Activated CD4-positive, CD25-positive, alpha-beta regulatory T cell treated with anti-CD3 and anti-CD28 coated beads, Interleukin-2, amount 50 U/mL, for 72 hours (primary cell): Measurements from ENCODE around the gene KCNQ1OT1.

Experiments
- DNase-seq: peaks from one replicate; pipeline ENCODE4 v3.0.0; 2021

The KCNQ1OT1 gene

GRCh38 chr11:2590965-2591754 lies 108.6 kb downstream of the KCNQ1OT1 start:
- no peak for DNase-seq

- peak; percentile 25 for DNase-seq
These were observed 109.4 kb downstream of the KCNQ1OT1 start for GRCh38 chr11:2590131-2590964.

- peak; percentile 24 for DNase-seq
These were observed 110.3 kb downstream of the KCNQ1OT1 start for GRCh38 chr11:2589538-2589934.

DNA sequence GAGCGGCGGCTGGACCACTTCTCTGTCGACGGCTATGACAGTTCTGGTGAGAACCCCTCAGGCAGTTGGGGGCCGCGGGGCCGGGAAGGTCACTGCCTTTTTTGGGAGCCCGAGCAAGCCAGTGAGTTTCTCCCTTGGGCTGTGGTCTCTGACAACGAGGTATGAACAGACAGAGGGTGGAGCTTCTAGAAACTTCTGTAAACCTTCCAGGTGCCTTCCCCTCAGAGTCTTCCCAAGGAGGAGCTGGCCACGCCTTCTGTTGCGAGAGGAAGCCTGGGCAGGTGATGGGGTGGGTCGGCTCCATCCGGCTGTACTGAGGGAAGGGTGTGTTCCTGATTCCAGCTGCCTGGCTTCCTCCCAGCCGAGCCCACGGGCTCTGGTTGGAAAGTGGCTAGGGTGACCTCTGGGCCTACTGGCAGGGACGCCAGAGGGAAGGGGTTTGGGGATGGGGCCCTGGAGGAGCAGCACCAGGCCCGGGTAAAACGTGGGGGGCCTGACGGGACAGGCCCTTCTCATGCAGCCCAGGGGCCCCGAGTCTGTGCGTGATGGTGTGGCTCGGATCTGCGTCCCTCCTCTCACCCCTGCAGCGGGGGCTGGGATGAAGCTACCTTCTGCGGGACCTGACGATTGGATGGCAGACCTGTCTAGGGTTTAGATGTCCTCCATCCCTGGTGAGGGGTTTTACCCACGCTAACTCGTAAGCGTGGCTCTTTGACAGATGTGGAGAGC lies 110.8 kb downstream of the KCNQ1OT1 start:
- DNase-seq = peak; percentile 20

GRCh38 chr11:2587976-2588748 lies 111.6 kb downstream of the KCNQ1OT1 start:
- peak; percentile 21 for DNase-seq

- DNase-seq = peak; percentile 23
These were observed 112.5 kb downstream of the KCNQ1OT1 start for GRCh38 chr11:2587132-2587930.

DNA sequence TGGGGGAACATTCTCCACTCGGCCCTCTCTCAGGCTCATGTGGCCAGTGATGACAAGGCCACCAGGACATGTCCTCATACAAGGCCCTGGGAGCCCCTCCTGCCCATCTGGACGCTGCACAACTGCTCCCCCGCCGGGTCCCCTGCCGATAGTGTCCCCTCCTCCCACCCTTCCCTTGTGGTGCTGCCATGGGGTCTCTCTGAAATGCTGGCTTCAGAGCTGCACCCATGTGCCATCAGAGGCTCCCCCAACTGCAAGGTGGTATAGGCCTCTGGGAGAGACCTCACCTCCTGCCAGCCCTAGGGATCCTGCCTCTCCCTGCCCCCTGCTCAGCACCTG lies 113.0 kb downstream of the KCNQ1OT1 start:
- DNase-seq = no peak

GRCh38 chr11:2586087-2586792 lies 113.6 kb downstream of the KCNQ1OT1 start:
- peak; percentile 16 for DNase-seq

- DNase-seq = peak; percentile 19
These were observed 114.2 kb downstream of the KCNQ1OT1 start for GRCh38 chr11:2585566-2586086.

DNA sequence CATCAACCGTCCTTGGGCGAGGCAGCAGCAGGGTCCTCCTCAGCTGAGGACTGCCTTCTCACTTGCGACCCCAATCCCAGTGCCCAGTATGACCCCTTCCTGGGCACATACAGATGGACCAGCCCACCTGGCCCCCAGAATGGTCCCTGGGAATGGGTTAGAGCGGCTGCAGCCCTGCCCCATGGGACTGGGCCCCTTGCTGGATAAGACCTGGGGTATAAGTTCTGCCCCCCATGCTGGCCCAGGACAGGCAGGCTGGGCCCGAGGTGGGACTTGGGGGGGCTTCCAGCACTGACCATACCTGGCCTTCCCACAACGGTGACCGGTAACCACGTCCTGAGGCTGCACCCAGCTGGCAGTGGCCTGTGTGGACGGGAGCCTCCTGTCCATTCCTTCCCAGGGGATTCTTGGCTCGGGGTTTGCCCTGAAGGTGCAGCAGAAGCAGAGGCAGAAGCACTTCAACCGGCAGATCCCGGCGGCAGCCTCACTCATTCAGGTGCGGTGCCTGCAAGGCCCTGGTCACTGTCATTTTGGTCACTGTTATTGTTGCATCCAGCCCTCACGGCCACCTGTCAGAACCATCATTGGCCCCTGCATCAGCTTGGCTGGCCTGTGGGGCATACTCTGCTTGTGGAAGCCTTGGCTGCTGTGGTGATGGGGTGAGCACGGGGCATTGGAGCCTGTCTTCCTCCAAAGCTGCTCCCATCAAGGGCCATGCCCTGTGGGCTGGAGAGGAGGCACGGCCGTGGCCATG lies 114.8 kb downstream of the KCNQ1OT1 start:
- peak; percentile 18 for DNase-seq

- DNase-seq = no peak
These were observed 115.4 kb downstream of the KCNQ1OT1 start for GRCh38 chr11:2584434-2584811.

DNA sequence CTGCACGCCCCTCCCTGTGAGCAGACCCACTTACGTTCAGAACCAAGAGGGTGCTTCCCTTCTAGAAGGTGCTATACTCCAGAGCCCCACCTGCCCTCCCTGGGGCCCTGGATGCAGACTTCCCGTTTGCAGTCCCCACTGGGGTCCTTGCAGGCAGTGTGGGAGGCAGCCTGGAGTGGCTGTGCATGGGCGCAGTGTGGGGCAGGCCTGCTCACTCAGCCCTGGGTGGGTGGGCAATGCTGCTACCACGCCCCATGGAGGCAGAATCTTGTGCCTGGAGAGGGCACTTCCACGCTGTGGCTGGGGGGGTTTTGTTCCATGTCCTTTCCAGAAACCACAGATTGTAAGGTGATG lies 116.2 kb downstream of the KCNQ1OT1 start:
- DNase-seq = peak; percentile 14

DNA sequence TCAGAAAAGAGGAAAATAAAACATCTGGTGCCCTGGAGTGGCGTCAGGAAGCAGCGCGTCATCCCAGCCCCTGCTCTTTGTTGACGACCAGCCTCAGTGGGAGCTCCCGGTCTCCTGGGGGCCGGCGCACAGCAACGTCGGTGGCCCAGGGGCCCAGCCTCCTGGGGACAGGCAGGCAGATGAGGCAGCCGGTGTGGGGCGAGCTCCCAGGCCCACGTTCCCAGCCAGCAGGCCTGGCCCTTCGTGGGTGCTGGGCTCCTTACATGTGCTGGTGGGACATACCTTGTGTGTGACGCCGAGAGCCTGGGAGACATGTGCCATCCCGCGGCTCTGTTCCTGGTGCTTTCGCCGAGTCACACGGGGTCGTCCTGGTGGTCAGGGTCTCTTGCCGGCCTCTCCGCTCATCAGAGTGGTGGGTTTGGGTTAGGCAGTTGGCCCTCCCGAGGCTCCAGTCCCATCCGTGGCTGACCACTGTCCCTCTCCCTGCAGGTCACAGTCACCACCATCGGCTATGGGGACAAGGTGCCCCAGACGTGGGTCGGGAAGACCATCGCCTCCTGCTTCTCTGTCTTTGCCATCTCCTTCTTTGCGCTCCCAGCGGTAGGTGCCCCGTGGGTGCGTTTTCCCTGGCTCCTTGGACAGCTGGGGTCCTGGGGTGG lies 116.7 kb downstream of the KCNQ1OT1 start:
- peak; percentile 21 for DNase-seq

- DNase-seq = peak; percentile 25
These were observed 117.3 kb downstream of the KCNQ1OT1 start for GRCh38 chr11:2582351-2582945.

DNA sequence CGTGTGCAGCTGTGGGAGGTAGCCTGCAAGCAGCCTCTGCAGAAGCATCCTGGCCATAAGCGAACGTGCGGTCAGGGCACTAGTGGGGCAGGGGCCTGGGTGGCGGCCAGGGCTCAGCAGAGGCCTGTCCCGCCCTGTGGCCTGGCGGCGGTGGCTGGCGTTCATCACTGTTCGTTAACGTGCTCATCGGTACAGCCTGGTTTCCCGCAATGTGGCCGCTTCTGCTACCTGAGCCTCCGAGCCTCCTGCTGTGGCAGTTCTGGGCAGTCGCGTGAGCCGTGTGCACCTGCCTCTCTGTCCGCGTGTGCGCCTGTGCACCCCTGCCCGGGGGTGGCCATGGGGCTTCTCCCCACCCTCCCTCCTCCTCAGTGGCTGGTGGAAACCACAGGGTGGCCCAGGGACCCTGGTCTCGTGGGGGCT lies 117.9 kb downstream of the KCNQ1OT1 start:
- peak; percentile 19 for DNase-seq

DNA sequence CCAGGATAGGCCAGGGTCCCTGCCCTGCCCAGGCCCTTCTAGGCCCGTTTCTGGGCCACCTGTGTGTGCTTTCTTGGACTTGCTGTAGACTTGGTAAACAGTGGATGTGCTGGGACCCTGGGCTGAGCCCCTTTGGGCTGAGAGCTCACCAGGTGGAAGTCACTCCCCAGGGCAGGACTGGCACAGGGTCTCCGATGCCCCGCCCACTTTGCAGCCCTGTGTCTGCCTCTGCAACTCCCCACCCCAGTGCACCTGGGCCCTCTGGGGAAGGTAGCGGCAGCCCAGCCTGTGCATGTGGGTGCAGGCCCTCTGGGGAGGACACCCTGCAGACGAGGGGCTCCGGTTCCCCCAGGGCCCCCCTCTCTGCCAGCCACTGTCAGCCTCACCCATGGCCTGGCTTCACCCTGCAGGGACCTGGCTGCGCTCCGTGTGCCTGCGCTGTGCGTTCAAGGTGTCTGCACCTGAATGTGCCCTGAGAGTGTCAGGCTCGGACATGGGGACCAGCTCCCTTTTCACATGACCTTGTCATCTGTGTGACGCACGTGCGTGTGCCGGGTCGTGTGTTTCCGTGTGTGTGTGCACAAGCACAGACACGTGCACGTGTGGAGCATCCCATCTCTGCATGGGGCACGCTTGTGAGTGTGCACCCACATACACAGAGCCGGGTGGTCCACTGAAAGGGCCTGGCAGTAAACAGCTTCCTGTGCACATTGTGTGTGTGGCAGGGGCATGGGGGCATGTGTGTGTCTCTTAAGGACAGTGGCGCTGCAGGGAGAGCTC lies 118.5 kb downstream of the KCNQ1OT1 start:
- DNase-seq = peak; percentile 25

GRCh38 chr11:2580571-2581001 lies 119.2 kb downstream of the KCNQ1OT1 start:
- peak; percentile 13 for DNase-seq

- no peak for DNase-seq
These were observed 119.8 kb downstream of the KCNQ1OT1 start for GRCh38 chr11:2580061-2580421.
